Activated CD8-positive, alpha-beta T cell treated with anti-CD3 and anti-CD28 coated beads for 36 hours (primary cell): ENCODE measurements around the gene ANKRD6. TPM values are rescaled to one million over a fixed set of nuclear protein-coding genes. Genes with fewer than 3 reads are reported as not detected.

Experiments
- ATAC-seq: fragments of 200-7000 bp; cut with Tn5 transposase; one replicate; pipeline ENCODE4 v1.10.0; 2021; ENCODE audit warnings: mild to moderate bottlenecking, moderate library complexity
- CTCF ChIA-PET: fragments of 350-600 bp; sonication (Branson Sonifier 250); formaldehyde crosslinking; loops from one replicate; lab custom pipeline; 2021; ENCODE audit warnings: antibody characterized with exemption; lab: Charles Lee
- POLR2A ChIA-PET: fragments of 350-600 bp; sonication (Branson Sonifier 250); formaldehyde crosslinking; loops from one replicate; lab custom pipeline; 2021; ENCODE audit warnings: antibody characterized with exemption; lab: Charles Lee
- DNase-seq: peaks from one replicate; pipeline ENCODE4 v3.0.0-alpha.2; 2020
- H3K27ac Mint-ChIP-seq: one replicate; pipeline ENCODE4 v1.8.0; 2021; ENCODE audit warnings: mild to moderate bottlenecking, mixed read lengths
- H3K27me3 Mint-ChIP-seq: one replicate; pipeline ENCODE4 v1.8.0; 2021; ENCODE audit warnings: mixed read lengths
- H3K36me3 Mint-ChIP-seq: one replicate; pipeline ENCODE4 v1.8.0; 2021; ENCODE audit warnings: low read depth, mixed read lengths
- H3K4me1 Mint-ChIP-seq: one replicate; pipeline ENCODE4 v1.8.0; 2021; ENCODE audit warnings: low read depth, mixed read lengths
- H3K4me3 Mint-ChIP-seq: one replicate; pipeline ENCODE4 v1.8.0; 2021; ENCODE audit warnings: mild to moderate bottlenecking, moderate library complexity, mixed read lengths
- H3K9me3 Mint-ChIP-seq: one replicate; pipeline ENCODE4 v1.8.0; 2021; ENCODE audit warnings: mixed read lengths
- CTCF ChIP-seq: fragments of 200-600 bp; IDR thresholded peaks from one replicate; pipeline ENCODE4 v1.8.0; 2022; ENCODE audit warnings: antibody characterized with exemption, mild to moderate bottlenecking
- intact Hi-C: fragments of 100-400 bp; cut with micrococcal nuclease; formaldehyde crosslinking; loops from one replicate; pipeline ENCODE4 v1.10.0; 2022
- total RNA-seq, 2 experiments: library from RNA; stranded (reverse); gene quantifications; one replicate each; pipeline ENCODE4 v1.2.3, GENCODE V29; 2021

ANKRD6 gene
- total RNA-seq, 2 experiments from 2014 or later = 3.5 to 4.9 TPM

- no peak overlapping the region for H3K27ac Mint-ChIP-seq
- H3K4me1 Mint-ChIP-seq = no peaks in the 10 kb centered on the region
- no peak for TF ChIP-seq CTCF
- no peaks in the 10 kb centered on the region for H3K36me3 Mint-ChIP-seq
- DNase-seq (no peak), ATAC-seq (no peak)
- H3K4me3 Mint-ChIP-seq = no peak overlapping the region
- no peaks in the 10 kb centered on the region for H3K9me3 Mint-ChIP-seq
- intact Hi-C loops = no loop called here
- POLR2A ChIA-PET = no interaction called here
- CTCF ChIA-PET = no interaction called here
- peaks cover 2% of the 10 kb centered on the region for H3K27me3 Mint-ChIP-seq
Measured at GRCh38 chr6:89494131-89494793, 61.3 kb downstream of the ANKRD6 start.

- DNase-seq = no peak
- Mint-ChIP-seq H3K36me3 (no peaks in the 10 kb centered on the region), H3K27me3 (peaks cover 2% of the 10 kb centered on the region), H3K4me1 (no peaks in the 10 kb centered on the region), H3K4me3 (no peak overlapping the region), H3K27ac (no peak overlapping the region), H3K9me3 (no peaks in the 10 kb centered on the region)
- no peak for ATAC-seq
- CTCF ChIA-PET = no interaction called here
- no peak for TF ChIP-seq CTCF
- intact Hi-C loops = no loop called here
- POLR2A ChIA-PET = interaction anchor here (0.8 kb wide), 1 partner anchor 9 kb away, joined by 3 read pairs; no protein-coding TSS in a partner anchor
Measured at GRCh38 chr6:89495961-89496535, 63.1 kb downstream of the ANKRD6 start.

GRCh38 chr6:89500611-89501010 is 67.7 kb downstream of the ANKRD6 start:
- Mint-ChIP-seq H3K27me3 (peaks cover 2% of the 10 kb centered on the region), H3K4me3 (no peak overlapping the region), H3K9me3 (no peaks in the 10 kb centered on the region), H3K27ac (no peak overlapping the region), H3K36me3 (no peaks in the 10 kb centered on the region), H3K4me1 (no peaks in the 10 kb centered on the region)
- intact Hi-C loops = no loop called here
- DNase-seq = no peak
- ChIA-PET CTCF (interaction anchor here (1.7 kb wide), 1 partner anchor 128 kb away, joined by 5 read pairs; no protein-coding TSS in a partner anchor), POLR2A (no interaction called here)
- no peak for ATAC-seq
- no peak for TF ChIP-seq CTCF

GRCh38 chr6:89501222-89501621 is 68.3 kb downstream of the ANKRD6 start:
- Mint-ChIP-seq H3K9me3 (no peaks in the 10 kb centered on the region), H3K4me1 (no peaks in the 10 kb centered on the region), H3K27me3 (peaks cover under 1% of the 10 kb centered on the region), H3K27ac (no peak overlapping the region), H3K36me3 (no peaks in the 10 kb centered on the region), H3K4me3 (no peak overlapping the region)
- DNase-seq (no peak), ATAC-seq (no peak)
- ChIA-PET POLR2A (no interaction called here), CTCF (interaction anchor here (1.7 kb wide), 1 partner anchor 129 kb away, joined by 5 read pairs; no protein-coding TSS in a partner anchor)
- intact Hi-C loops = no loop called here
- no peak for TF ChIP-seq CTCF

- POLR2A ChIA-PET = no interaction called here
- DNase-seq (no peak), ATAC-seq (no peak)
- Mint-ChIP-seq H3K4me1 (no peaks in the 10 kb centered on the region), H3K9me3 (no peaks in the 10 kb centered on the region), H3K36me3 (no peaks in the 10 kb centered on the region), H3K4me3 (no peak overlapping the region), H3K27me3 (no peaks in the 10 kb centered on the region), H3K27ac (no peak overlapping the region)
- no peak for TF ChIP-seq CTCF
- intact Hi-C loops = no loop called here
- CTCF ChIA-PET = no interaction called here
Measured at GRCh38 chr6:89501753-89502152, 68.8 kb downstream of the ANKRD6 start.
